Skin of body (tissue), 2 donors: ENCODE results near the gene PLK1. TPM values are rescaled to one million over a fixed set of nuclear protein-coding genes. Genes with fewer than 3 reads are reported as not detected.
"Not testable (repeated sequence)": the region's sequence is repeated elsewhere in the genome, so short reads cannot be mapped to it uniquely, and the experiment has no call there.

Source experiments
- DNase-seq: peaks from one replicate; lab custom pipeline; 2025; lab: John Stamatoyannopoulos, UW
- total RNA-seq: library from RNA; depleted of rRNA; stranded (reverse); fragments of >200 nt; gene quantifications from one replicate; pipeline ENCODE4 v1.2.3, GENCODE V29; 2014

Gene PLK1
- total RNA-seq, 1 donor from 2014 or later: 5.1 TPM

GRCh38 chr16:23709536-23709935, 30.8 kb downstream of the PLK1 start:
- DNase-seq: no peak

GRCh38 chr16:23710008-23710407, 31.3 kb downstream of the PLK1 start:
- DNase-seq: no peak

- DNase-seq: no peak
These were observed 31.8 kb downstream of the PLK1 start for GRCh38 chr16:23710504-23710903.

GRCh38 chr16:23711785-23712184, 33.1 kb downstream of the PLK1 start:
- DNase-seq: no peak

- no peak for DNase-seq
These were observed 34.3 kb downstream of the PLK1 start, which contains the start of gene ERN2 for GRCh38 chr16:23712976-23713375. TSS of gene ERN2 (minus strand) at chr16:23713222. CDS start at chr16:23713187, 35 bp downstream.

GRCh38 chr16:23716484-23716883, 37.8 kb downstream of the PLK1 start:
- DNase-seq: no peak

GRCh38 chr16:23722613-23723240, 44.0 kb downstream of the PLK1 start:
- DNase-seq: not testable (repeated sequence)

- no peak for DNase-seq
These were observed 45.6 kb downstream of the PLK1 start for GRCh38 chr16:23724096-23724784.

GRCh38 chr16:23724785-23725131, 46.1 kb downstream of the PLK1 start:
- no peak for DNase-seq

- no peak for DNase-seq
These were observed 48.0 kb downstream of the PLK1 start for GRCh38 chr16:23726710-23727109.

GRCh38 chr16:23728112-23728477, 49.4 kb downstream of the PLK1 start:
- no peak for DNase-seq

GRCh38 chr16:23729503-23730424, 51.1 kb downstream of the PLK1 start:
- DNase-seq: no peak

GRCh38 chr16:23734176-23734893, 55.6 kb downstream of the PLK1 start:
- no peak for DNase-seq

- DNase-seq: not testable (repeated sequence)
These were observed 58.8 kb downstream of the PLK1 start for GRCh38 chr16:23737423-23738028.

- DNase-seq: no peak
These were observed 60.8 kb downstream of the PLK1 start for GRCh38 chr16:23739516-23739915.

Other genes starting within 250 kb of the PLK1 start
- 24.7 TPM for gene COG7, start 225.7 kb upstream of the PLK1 start, total RNA-seq
- gene GGA2, start 168.4 kb upstream of the PLK1 start, total RNA-seq: 45.0 TPM
- gene EARS2, start 121.5 kb upstream of the PLK1 start, total RNA-seq: 22.1 TPM
- 31.9 TPM for gene UBFD1, start 121.2 kb upstream of the PLK1 start, total RNA-seq
- 74.9 TPM for gene NDUFAB1, start 82.6 kb upstream of the PLK1 start, total RNA-seq
- gene PALB2, start 37.6 kb upstream of the PLK1 start, total RNA-seq: 7.4 TPM
- gene DCTN5, start 37.4 kb upstream of the PLK1 start, total RNA-seq: 25.4 TPM
- gene ERN2, start 34.3 kb downstream of the PLK1 start, total RNA-seq: not detected
- gene CHP2, start 76.1 kb downstream of the PLK1 start, total RNA-seq: 5.1 TPM
- gene PRKCB, start 157.1 kb downstream of the PLK1 start, total RNA-seq: 3.2 TPM